T-cell (primary cell): Measurements from ENCODE around the gene COL18A1. TPM values are rescaled to one million over a fixed set of nuclear protein-coding genes. Genes with fewer than 3 reads are reported as not detected.

ENCODE experiments used
- ATAC-seq, 4 experiments: fragments of 200-7000 bp in 3 of 4; fragments of 150-1000 bp in 1 of 4; cut with Tn5 transposase; replicated peaks in 1 of 4; 1 replicate in 3 of 4; 2 replicates in 1 of 4; pipeline ENCODE4 v1.10.0; 2021; ENCODE audit warnings: moderate library complexity in 3 of 4, mild to moderate bottlenecking in 2 of 4, moderate number of reproducible peaks in 1 of 4
- CTCF ChIA-PET, 2 donors: fragments of 300-600 bp; sonication (Branson Sonifier 250); formaldehyde crosslinking; loops; one replicate each; lab custom pipeline; 2022; ENCODE audit warnings: antibody characterized with exemption in 2 of 2; lab: Charles Lee
- POLR2A ChIA-PET, 2 donors: fragments of 300-600 bp; sonication (Branson Sonifier 250); formaldehyde crosslinking; loops; one replicate each; lab custom pipeline; 2022; ENCODE audit warnings: antibody characterized with exemption in 2 of 2; lab: Charles Lee
- DNase-seq, 35 experiments: peaks; one replicate each; pipeline versions ENCODE4 v3.0.0 to v3.0.0-alpha.2; 2013 to 2023
- H3K27ac ChIP-seq: one replicate; pipeline ENCODE4 v1.5.1; 2013; ENCODE audit warnings: low read length
- H3K27me3 ChIP-seq, 2 experiments: replicated peaks in 1 of 2; 1 replicate in 1 of 2; 2 replicates in 1 of 2; pipeline versions ENCODE4 v1.6.1 to v1.7.0; 2013; ENCODE audit warnings: low read length in 1 of 2, mixed read lengths in 1 of 2; ENCODE audit not compliant: control insufficient read depth in 2 of 2, insufficient read depth in 2 of 2; ENCODE audit errors: extremely low read depth in 1 of 2
- H3K36me3 ChIP-seq, 2 donors: 1 replicate in 1 of 2; 2 replicates in 1 of 2; pipeline versions ENCODE4 v1.6.1 to v1.7.0; 2013; ENCODE audit warnings: low read length in 1 of 2; ENCODE audit not compliant: control insufficient read depth in 2 of 2, insufficient read depth in 1 of 2; ENCODE audit errors: extremely low read depth in 1 of 2
- H3K4me1 ChIP-seq, 2 experiments: 1 replicate in 1 of 2; 2 replicates in 1 of 2; pipeline versions ENCODE4 v1.6.1 to v1.7.0; 2013; ENCODE audit warnings: low read length in 2 of 2, mixed read lengths in 1 of 2; ENCODE audit not compliant: insufficient read depth in 2 of 2, control insufficient read depth in 1 of 2; ENCODE audit errors: extremely low read depth in 1 of 2
- H3K4me3 ChIP-seq, 2 donors: 1 replicate in 1 of 2; 2 replicates in 1 of 2; pipeline versions ENCODE4 v1.5.1 to v1.7.0; 2013; ENCODE audit warnings: mild to moderate bottlenecking in 2 of 2, low read length in 1 of 2, moderate library complexity in 1 of 2; ENCODE audit not compliant: control insufficient read depth in 1 of 2; ENCODE audit errors: extremely low read depth in 1 of 2
- H3K9me3 ChIP-seq: 2 replicates; pipeline ENCODE4 v1.7.0; 2013
- H3K27ac Mint-ChIP-seq, 2 donors: one replicate each; pipeline ENCODE4 v1.8.0; 2020 to 2021; ENCODE audit warnings: mild to moderate bottlenecking in 2 of 2, mixed read lengths in 2 of 2
- H3K27me3 Mint-ChIP-seq, 2 donors: one replicate each; pipeline ENCODE4 v1.8.0; 2021 to 2022; ENCODE audit warnings: mixed read lengths in 2 of 2
- H3K36me3 Mint-ChIP-seq: one replicate; pipeline ENCODE4 v1.8.0; 2021; ENCODE audit warnings: mixed read lengths
- H3K4me1 Mint-ChIP-seq, 3 donors: one replicate each; pipeline ENCODE4 v1.8.0; 2020 to 2022; ENCODE audit warnings: mixed read lengths in 3 of 3, mild to moderate bottlenecking in 1 of 3
- H3K4me3 Mint-ChIP-seq, 3 donors: one replicate each; pipeline ENCODE4 v1.8.0; 2020 to 2022; ENCODE audit warnings: mild to moderate bottlenecking in 3 of 3, mixed read lengths in 3 of 3, moderate library complexity in 3 of 3
- H3K9me3 Mint-ChIP-seq, 3 donors: one replicate each; pipeline ENCODE4 v1.8.0; 2020 to 2022; ENCODE audit warnings: mixed read lengths in 3 of 3
- WGBS: methylation state at CpG from one replicate; pipeline ENCODE4 v1.1.5; 2013; ENCODE audit warnings: missing lambda C conversion rate; ENCODE audit not compliant: insufficient coverage; 5-methylcytosine and 5-hydroxymethylcytosine counted together
- total RNA-seq, 35 experiments: library from RNA in 6 of 35; stranded (reverse) in 6 of 35; fragments of 120-200 nt in 1 of 35; gene quantifications; one replicate each; pipeline versions ENCODE4 v1.2.1 to v1.2.4 and lab custom pipeline; 2013 to 2026

Gene COL18A1
- total RNA-seq, 5 donors from 2014 or later (not counting 1 experiment from before 2014, with no cell fraction given), result 7.2 to 53.8 (median 10.5) TPM

GRCh38 chr21:45458281-45459170, 53.6 kb downstream of the COL18A1 start:
- Histone ChIP-seq H3K9me3 (no peaks in the 10 kb centered on the region), H3K27ac (no peak overlapping the region), H3K27me3 (peaks cover 0 to 46% of the 10 kb centered on the region in 2 experiments), H3K4me1 (peaks cover 0 to 8% of the 10 kb centered on the region in 2 experiments), H3K36me3 (no peaks in the 10 kb centered on the region), H3K4me3 (no peak overlapping the region)
- H3K9me3 Mint-ChIP-seq, result peaks cover 5 to 11% (median 9%) of the 10 kb centered on the region in 3 donors
- H3K4me1 Mint-ChIP-seq, result no peaks in the 10 kb centered on the region
- H3K4me3 Mint-ChIP-seq, result no peak overlapping the region
- H3K36me3 Mint-ChIP-seq, result no peaks in the 10 kb centered on the region
- ChIA-PET CTCF (no interaction called here), POLR2A (no interaction called here)
- DNase-seq, result no peak
- 88% methylated on average over 25 of the region's 30 CpGs for WGBS
- H3K27me3 Mint-ChIP-seq, result peaks cover 0 to 2% of the 10 kb centered on the region in 2 donors
- H3K27ac Mint-ChIP-seq, result no peak overlapping the region
- no peak for ATAC-seq

- Histone ChIP-seq H3K36me3 (no peaks in the 10 kb centered on the region), H3K4me3 (no peak overlapping the region), H3K27ac (no peak overlapping the region), H3K9me3 (no peaks in the 10 kb centered on the region), H3K4me1 (peaks cover 0 to 5% of the 10 kb centered on the region in 2 experiments), H3K27me3 (peaks cover 0 to 48% of the 10 kb centered on the region in 2 experiments)
- WGBS, result 81% methylated on average over 15 of the region's 23 CpGs
- H3K9me3 Mint-ChIP-seq, result peaks cover 5 to 11% (median 9%) of the 10 kb centered on the region in 3 donors
- H3K4me1 Mint-ChIP-seq, result no peaks in the 10 kb centered on the region
- H3K36me3 Mint-ChIP-seq, result no peaks in the 10 kb centered on the region
- CTCF ChIA-PET, result no interaction called here
- POLR2A ChIA-PET, result no interaction called here
- no peak overlapping the region for H3K27ac Mint-ChIP-seq
- H3K27me3 Mint-ChIP-seq, result peaks cover 0 to 4% of the 10 kb centered on the region in 2 donors
- DNase-seq, result peak in 1 of 35 experiments; percentile 2
- no peak overlapping the region for H3K4me3 Mint-ChIP-seq
- no peak for ATAC-seq
Observed at GRCh38 chr21:45459171-45460010, 54.4 kb downstream of the COL18A1 start.

GRCh38 chr21:45460011-45460565, 55.1 kb downstream of the COL18A1 start:
- ChIA-PET POLR2A (no interaction called here), CTCF (no interaction called here)
- 87% methylated on average over 19 of the region's 23 CpGs for WGBS

GRCh38 chr21:45460611-45461368, 55.8 kb downstream of the COL18A1 start:
- Mint-ChIP-seq H3K27ac (no peak overlapping the region), H3K4me3 (no peak overlapping the region), H3K9me3 (peaks cover 5 to 11% (median 9%) of the 10 kb centered on the region in 3 donors), H3K36me3 (no peaks in the 10 kb centered on the region), H3K27me3 (peaks cover 0 to 13% of the 10 kb centered on the region in 2 donors), H3K4me1 (no peaks in the 10 kb centered on the region)
- POLR2A ChIA-PET, result no interaction called here
- no peak for ATAC-seq
- 67% methylated on average over 3 of the region's 9 CpGs for WGBS
- CTCF ChIA-PET, result no interaction called here
- Histone ChIP-seq H3K4me1 (peaks cover 0 to under 1% of the 10 kb centered on the region in 2 experiments), H3K27ac (no peak overlapping the region), H3K4me3 (no peak overlapping the region), H3K36me3 (no peaks in the 10 kb centered on the region), H3K9me3 (no peaks in the 10 kb centered on the region), H3K27me3 (peaks cover 0 to 56% of the 10 kb centered on the region in 2 experiments)
- no peak for DNase-seq

More at GRCh38 chr21:45460011-45460565, 55.1 kb downstream of the COL18A1 start:
- Histone ChIP-seq H3K27me3 (peaks cover 0 to 54% of the 10 kb centered on the region in 2 experiments), H3K27ac (no peak overlapping the region), H3K9me3 (no peaks in the 10 kb centered on the region), H3K4me1 (peaks cover 0 to 5% of the 10 kb centered on the region in 2 experiments), H3K36me3 (no peaks in the 10 kb centered on the region), H3K4me3 (no peak overlapping the region)
- peak in 1 of 35 experiments; percentile 2 for DNase-seq
- Mint-ChIP-seq H3K36me3 (no peaks in the 10 kb centered on the region), H3K27ac (no peak overlapping the region), H3K27me3 (peaks cover 0 to 9% of the 10 kb centered on the region in 2 donors), H3K4me3 (no peak overlapping the region), H3K9me3 (peaks cover 5 to 11% (median 9%) of the 10 kb centered on the region in 3 donors), H3K4me1 (no peaks in the 10 kb centered on the region)
- no peak for ATAC-seq

GRCh38 chr21:45461369-45461750, 56.4 kb downstream of the COL18A1 start:
- Mint-ChIP-seq H3K4me3 (no peak overlapping the region), H3K27ac (no peak overlapping the region), H3K9me3 (peaks cover 5 to 11% (median 9%) of the 10 kb centered on the region in 3 donors), H3K36me3 (no peaks in the 10 kb centered on the region), H3K4me1 (no peaks in the 10 kb centered on the region), H3K27me3 (peaks cover 0 to 13% of the 10 kb centered on the region in 2 donors)
- Histone ChIP-seq H3K9me3 (no peaks in the 10 kb centered on the region), H3K27me3 (peaks cover 0 to 54% of the 10 kb centered on the region in 2 experiments), H3K4me3 (no peak overlapping the region), H3K36me3 (no peaks in the 10 kb centered on the region), H3K27ac (no peak overlapping the region), H3K4me1 (no peaks in the 10 kb centered on the region)
- 74% methylated on average over 5 of the region's 5 CpGs for WGBS
- CTCF ChIA-PET, result no interaction called here
- DNase-seq (no peak), ATAC-seq (no peak)
- POLR2A ChIA-PET, result no interaction called here
